GM21717 (cell line): ENCODE data around the gene ADARB2.

Experiments used
- ATAC-seq: cut with Tn5 transposase; IDR thresholded peaks from one replicate; pipeline ENCODE4 v1.9.1; 2021; ENCODE audit warnings: mild to moderate bottlenecking, moderate library complexity; ENCODE audit not compliant: unreplicated experiment

The ADARB2 gene

GRCh38 chr10:1205450-1206030, 531.8 kb downstream of the ADARB2 start:
- no peak for ATAC-seq

GRCh38 chr10:1204434-1205326, 532.6 kb downstream of the ADARB2 start:
- no peak for ATAC-seq

- ATAC-seq: no peak
Measured at GRCh38 chr10:1203704-1204103, 533.6 kb downstream of the ADARB2 start.

- no peak for ATAC-seq
Measured at GRCh38 chr10:1203216-1203615, 534.1 kb downstream of the ADARB2 start.

GRCh38 chr10:1202343-1202742, 535.0 kb downstream of the ADARB2 start:
- ATAC-seq: no peak

GRCh38 chr10:1200866-1201807, 536.2 kb downstream of the ADARB2 start:
- no peak for ATAC-seq

GRCh38 chr10:1199897-1200721, 537.2 kb downstream of the ADARB2 start:
- ATAC-seq: no peak

- no peak for ATAC-seq
Measured at GRCh38 chr10:1199345-1199673, 538.0 kb downstream of the ADARB2 start.

- no peak for ATAC-seq
Measured at GRCh38 chr10:1198453-1199344, 538.6 kb downstream of the ADARB2 start.

- no peak for ATAC-seq
Measured at GRCh38 chr10:1197384-1197783, 539.9 kb downstream of the ADARB2 start.

- no peak for ATAC-seq
Measured at GRCh38 chr10:1196656-1197055, 540.7 kb downstream of the ADARB2 start.

GRCh38 chr10:1195828-1196227, 541.5 kb downstream of the ADARB2 start:
- no peak for ATAC-seq

GRCh38 chr10:1194161-1194560, 543.2 kb downstream of the ADARB2 start:
- no peak for ATAC-seq

- no peak for ATAC-seq
Measured at GRCh38 chr10:1193561-1193960, 543.8 kb downstream of the ADARB2 start.

- ATAC-seq: no peak
Measured at GRCh38 chr10:1191752-1192151, 545.6 kb downstream of the ADARB2 start.

- ATAC-seq: no peak
Measured at GRCh38 chr10:1190791-1191490, 546.4 kb downstream of the ADARB2 start.

GRCh38 chr10:1190052-1190395, 547.3 kb downstream of the ADARB2 start:
- ATAC-seq: no peak

- no peak for ATAC-seq
Measured at GRCh38 chr10:1189166-1190051, 547.9 kb downstream of the ADARB2 start.
